ENCODE data around the gene REG4. TPM values are rescaled to one million over a fixed set of nuclear protein-coding genes. Genes with fewer than 3 reads are reported as not detected.
A peak's percentile ranks its signal among the peaks of the same experiment; 100 is the strongest.
"Not testable (repeated sequence)": the region's sequence is repeated elsewhere in the genome, so short reads cannot be mapped to it uniquely, and the experiment has no call there.

REG4 gene
- total RNA-seq (2014; rRNA removed; shearing (Covaris generic)) = 0.08 TPM in 1 of 2 replicates, not detected in the other

DNA sequence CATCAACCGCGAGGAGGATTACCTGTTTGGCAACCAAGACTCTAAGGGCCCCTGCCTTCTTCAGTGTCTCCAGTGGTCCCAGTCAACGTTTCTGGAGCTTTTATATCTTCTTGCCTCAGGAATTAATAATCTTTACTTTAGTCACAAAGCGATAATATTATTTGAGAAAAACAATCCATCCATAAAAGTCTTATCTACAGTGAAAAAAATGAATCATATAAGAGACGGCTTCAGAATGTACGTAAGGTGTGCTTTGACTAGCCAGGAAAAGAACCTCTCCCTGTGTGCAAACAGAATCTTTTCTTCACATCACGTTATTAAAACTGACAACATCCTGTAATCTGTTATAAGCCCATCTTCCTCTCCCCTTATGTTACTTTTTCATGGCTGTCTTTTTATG is at the start of gene REG4:
Gene REG4, minus strand, starts transcription at position 74 of the 400 bp plus-strand sequence. CDS start 2,691 bp downstream, outside the sequence.
- H3K36me3 ChIP-seq = no peaks in the 10 kb centered on the region
- peaks cover 24% of the 10 kb centered on the region for H3K4me1 ChIP-seq
- H3K27ac ChIP-seq = no peak within 1 kb of the TSS
- H3K9me3 ChIP-seq (replicated peaks) = no peaks in the 10 kb centered on the region
- DNase-seq = no peak
- H3K27me3 ChIP-seq = no peaks in the 10 kb centered on the region
- no peak within 1 kb of the TSS for H3K4me3 ChIP-seq

DNA sequence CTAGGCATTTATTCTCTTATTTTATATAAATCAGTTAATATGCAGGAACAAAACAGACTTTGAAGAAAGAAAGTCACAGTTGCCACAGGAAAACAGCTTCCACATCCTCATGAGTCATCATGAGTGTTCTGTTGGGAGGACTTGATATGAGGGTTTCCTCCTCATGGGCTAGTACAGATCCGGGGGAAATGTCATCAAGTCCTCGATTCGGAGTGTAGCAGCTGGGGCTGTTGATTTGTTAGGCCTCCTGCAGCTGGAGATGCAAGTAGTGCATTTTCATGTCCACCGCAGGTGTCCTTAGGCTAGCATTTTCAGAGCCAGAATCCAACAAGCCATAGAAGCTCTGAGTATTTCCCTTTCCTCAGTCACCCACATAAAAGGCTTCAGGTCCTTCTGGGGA is 48.4 kb upstream of the REG4 start:
- Histone ChIP-seq H3K9me3 (replicated peaks) (no peaks in the 10 kb centered on the region), H3K4me3 (no peak overlapping the region), H3K27ac (peak overlapping the region; percentile 33; the same call in 1 of the 2 replicates), H3K27me3 (no peaks in the 10 kb centered on the region), H3K4me1 (peaks cover 11% of the 10 kb centered on the region), H3K36me3 (no peaks in the 10 kb centered on the region)
- DNase-seq = peak in 1 of 2 experiments; percentile 52

DNA sequence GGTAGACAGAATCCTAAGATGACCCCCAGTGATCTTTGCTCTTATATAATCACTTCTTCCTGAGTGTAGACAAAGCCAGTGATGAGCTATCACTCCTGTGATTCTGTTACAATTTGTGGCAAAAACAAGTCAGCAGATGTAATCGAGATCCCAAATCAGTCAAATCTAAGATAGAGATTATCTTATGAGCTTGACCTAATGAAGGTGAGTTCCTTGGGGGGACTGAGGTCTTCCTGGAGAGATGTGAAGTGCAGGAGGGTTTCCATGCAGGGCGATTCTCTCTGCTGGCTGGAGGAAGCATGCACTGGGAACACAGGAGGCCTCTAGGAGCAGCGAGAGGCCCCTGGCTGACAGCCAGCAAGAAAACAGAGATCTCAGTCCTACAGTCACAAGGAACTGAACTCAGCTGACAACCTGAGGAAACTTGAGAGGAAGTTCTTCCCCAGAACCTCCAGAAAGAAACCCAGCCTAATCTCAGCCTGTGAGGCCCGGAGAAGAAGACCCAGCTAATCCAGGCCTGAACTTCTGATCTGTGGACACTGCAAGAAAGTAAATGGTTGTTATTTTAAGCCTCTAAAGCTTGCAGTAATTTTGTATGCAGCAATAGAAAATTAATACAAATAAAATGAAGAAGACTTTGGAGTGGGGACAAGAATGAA is 47.4 kb upstream of the REG4 start:
- H3K9me3 ChIP-seq (replicated peaks) = not testable (repeated sequence)
- H3K4me1 ChIP-seq = peaks cover 11% of the 10 kb centered on the region
- H3K27ac ChIP-seq = peak overlapping the region; percentile 33; the same call in 1 of the 2 replicates

DNA sequence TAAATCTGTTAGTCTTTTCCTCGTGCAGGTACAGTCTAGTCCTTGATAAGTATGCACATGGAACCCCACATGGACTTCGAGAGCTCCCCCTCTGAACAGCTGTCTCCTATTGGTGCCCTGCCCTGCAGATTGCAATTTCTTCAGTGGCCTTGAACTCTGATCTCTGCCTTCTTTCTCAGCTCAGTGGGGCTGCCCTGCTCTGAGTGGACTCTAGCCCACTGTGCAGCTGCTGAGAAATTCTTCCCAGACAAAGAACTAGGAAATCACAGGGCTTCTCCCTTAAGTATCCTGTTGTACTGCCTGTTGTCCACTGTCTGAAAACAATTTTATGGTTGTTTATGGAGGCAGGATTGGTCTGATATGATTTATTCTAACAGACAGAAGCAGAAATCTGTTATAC is 46.9 kb upstream of the REG4 start:
- Histone ChIP-seq H3K9me3 (replicated peaks) (no peaks in the 10 kb centered on the region), H3K27me3 (no peaks in the 10 kb centered on the region), H3K4me3 (no peak overlapping the region), H3K4me1 (peaks cover 11% of the 10 kb centered on the region), H3K27ac (no peak overlapping the region), H3K36me3 (no peaks in the 10 kb centered on the region)
- no peak for DNase-seq

More for the DNA sequence above, 47.4 kb upstream of the REG4 start:
- H3K4me3 ChIP-seq, DNase-seq, H3K27me3 ChIP-seq, H3K36me3 ChIP-seq: not testable (repeated sequence)

DNA sequence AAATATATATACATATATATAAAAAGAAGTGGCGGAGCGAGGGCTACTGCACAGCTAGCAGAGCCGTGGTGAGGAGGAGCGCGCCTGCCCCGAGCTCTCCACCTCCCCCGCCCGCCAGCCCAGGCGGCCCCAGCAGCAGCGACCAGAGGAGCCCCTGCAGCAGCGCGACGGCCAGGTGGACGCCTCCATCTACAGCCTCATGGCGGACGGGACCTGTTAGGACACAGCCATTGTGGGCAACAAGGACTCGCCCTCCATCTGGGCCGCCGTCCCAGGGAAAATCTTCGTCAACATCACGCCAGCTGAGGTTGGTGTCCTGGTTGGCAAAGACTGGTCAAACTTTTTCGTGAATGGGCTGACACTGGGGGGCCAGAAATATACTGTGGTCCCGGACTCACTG is 41.9 kb upstream of the REG4 start:
- no peaks in the 10 kb centered on the region for H3K27me3 ChIP-seq
- no peaks in the 10 kb centered on the region for H3K9me3 ChIP-seq (replicated peaks)
- no peak overlapping the region for H3K27ac ChIP-seq
- no peaks in the 10 kb centered on the region for H3K36me3 ChIP-seq
- no peak for DNase-seq
- no peak overlapping the region for H3K4me3 ChIP-seq
- H3K4me1 ChIP-seq = no peaks in the 10 kb centered on the region

DNA sequence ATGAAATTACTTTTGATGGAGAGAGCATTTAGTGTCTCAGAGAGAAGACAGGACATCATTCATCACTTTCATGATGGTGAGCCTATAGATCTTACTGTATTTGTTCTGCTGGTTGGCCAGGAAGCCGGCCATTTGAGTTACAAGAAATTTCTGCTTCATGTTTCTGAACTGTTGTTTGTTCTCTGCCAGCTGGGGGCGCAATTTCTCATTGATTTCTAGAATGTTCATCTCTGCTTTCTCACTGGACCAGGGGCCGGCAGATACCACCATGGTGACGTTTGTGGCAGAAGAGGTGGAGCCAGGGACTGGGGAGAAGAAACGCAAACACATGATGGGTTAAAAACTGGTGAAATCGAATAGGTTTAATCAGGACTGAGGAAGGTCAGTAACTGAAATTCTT is 32.9 kb upstream of the REG4 start:
- not testable (repeated sequence) for DNase-seq

DNA sequence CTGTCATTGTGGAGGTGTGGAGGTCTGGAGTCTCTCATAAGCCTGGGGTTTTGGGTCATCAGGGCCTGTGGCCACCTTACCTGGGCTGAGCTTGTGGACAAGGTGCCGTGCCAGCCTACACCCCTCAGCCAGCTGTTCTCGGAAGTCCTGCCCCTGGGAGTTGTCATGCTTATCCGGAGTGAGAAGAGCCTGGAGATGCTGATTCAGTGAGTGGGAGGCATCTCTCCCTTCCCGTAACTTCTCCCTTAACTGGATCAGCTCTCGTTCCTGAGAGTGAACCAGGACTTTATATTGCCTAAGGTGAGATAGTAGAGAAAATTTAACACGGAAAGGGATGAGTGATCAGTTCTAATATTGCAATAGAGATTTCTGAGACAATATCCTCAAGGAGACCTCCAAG is 30.0 kb upstream of the REG4 start:
- DNase-seq = no peak
- H3K4me3 ChIP-seq = no peak overlapping the region
- no peak overlapping the region for H3K27ac ChIP-seq
- no peaks in the 10 kb centered on the region for H3K9me3 ChIP-seq (replicated peaks)
- no peaks in the 10 kb centered on the region for H3K36me3 ChIP-seq
- H3K27me3 ChIP-seq = no peaks in the 10 kb centered on the region
- peaks cover 5% of the 10 kb centered on the region; the same call in 1 of the 2 replicates for H3K4me1 ChIP-seq

More for the DNA sequence above, 32.9 kb upstream of the REG4 start:
- not testable (repeated sequence) for H3K27me3 ChIP-seq; H3K36me3 ChIP-seq; H3K4me3 ChIP-seq; H3K27ac ChIP-seq; H3K4me1 ChIP-seq; H3K9me3 ChIP-seq (replicated peaks)

DNA sequence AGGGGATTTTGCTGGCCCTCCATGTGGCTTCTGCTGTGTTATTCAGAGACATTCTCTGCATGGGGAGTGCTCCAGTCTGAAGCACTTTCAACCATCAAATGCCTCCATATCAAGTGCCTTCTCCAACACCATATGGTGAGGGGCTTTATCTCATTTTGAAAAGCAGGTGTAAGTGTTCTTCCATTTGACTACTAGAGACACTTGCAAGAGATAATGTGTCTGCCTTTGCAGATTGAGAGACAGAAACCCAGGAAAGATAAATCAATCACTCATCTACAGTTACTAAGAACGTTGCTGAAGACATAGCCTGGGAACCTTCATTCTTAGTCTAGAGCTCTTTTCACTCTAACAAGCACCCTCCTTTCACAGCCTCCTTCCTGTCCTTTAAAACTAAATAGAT is 29.5 kb upstream of the REG4 start:
- H3K27me3 ChIP-seq = no peaks in the 10 kb centered on the region
- H3K27ac ChIP-seq = no peak overlapping the region
- H3K4me3 ChIP-seq = no peak overlapping the region
- no peaks in the 10 kb centered on the region for H3K36me3 ChIP-seq
- peaks cover 5% of the 10 kb centered on the region; the same call in 1 of the 2 replicates for H3K4me1 ChIP-seq
- no peaks in the 10 kb centered on the region for H3K9me3 ChIP-seq (replicated peaks)
- no peak for DNase-seq

DNA sequence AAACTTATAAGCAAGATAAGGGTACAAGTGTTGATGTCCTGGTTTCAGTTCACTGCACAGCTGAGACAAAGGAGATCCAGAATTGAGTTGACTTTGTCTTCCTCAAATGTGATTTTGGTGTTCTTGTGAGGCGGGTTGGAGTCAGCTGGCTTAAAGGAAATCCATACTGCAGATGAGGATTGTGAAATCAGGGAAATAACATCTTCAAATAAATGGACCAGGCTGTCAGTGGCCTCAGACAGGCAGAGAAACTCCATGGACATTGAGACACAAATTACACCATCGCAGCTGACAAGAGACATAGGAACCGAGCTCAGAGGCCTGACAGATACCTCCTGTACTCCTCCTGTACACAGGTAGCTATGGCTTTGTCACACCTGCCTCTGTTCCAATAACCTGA is 27.0 kb upstream of the REG4 start:
- peaks cover 5% of the 10 kb centered on the region; the same call in 1 of the 2 replicates for H3K4me1 ChIP-seq
- H3K9me3 ChIP-seq (replicated peaks) = no peaks in the 10 kb centered on the region
- DNase-seq = no peak
- no peak overlapping the region for H3K27ac ChIP-seq
- H3K36me3 ChIP-seq = no peaks in the 10 kb centered on the region
- H3K4me3 ChIP-seq = no peak overlapping the region
- H3K27me3 ChIP-seq = no peaks in the 10 kb centered on the region

DNA sequence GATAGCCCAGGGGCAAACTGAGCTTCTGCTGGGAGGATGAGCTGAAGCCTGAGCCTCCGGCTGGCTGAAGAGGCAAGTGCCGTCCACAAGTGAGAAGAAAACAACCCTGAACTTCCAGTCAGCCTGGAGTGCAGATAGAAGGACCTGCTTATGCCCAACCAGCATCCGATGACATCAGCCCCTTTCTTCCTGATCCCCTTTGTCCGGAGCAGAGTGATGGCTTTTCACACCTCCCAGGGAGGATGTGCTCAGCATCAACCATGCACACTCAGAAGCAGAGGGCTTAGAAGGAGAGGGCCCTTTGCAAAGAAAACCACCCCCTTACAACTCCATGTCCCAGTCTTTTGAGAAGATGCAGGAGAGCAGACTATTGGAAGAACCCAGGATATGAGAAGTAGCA is 23.7 kb upstream of the REG4 start:
- peaks cover 12% of the 10 kb centered on the region for H3K4me1 ChIP-seq
- no peak for DNase-seq
- no peak overlapping the region for H3K27ac ChIP-seq
- no peaks in the 10 kb centered on the region; the same call in 1 of the 2 replicates for H3K9me3 ChIP-seq (replicated peaks)
- no peaks in the 10 kb centered on the region for H3K27me3 ChIP-seq
- H3K4me3 ChIP-seq = no peak overlapping the region
- no peaks in the 10 kb centered on the region for H3K36me3 ChIP-seq

DNA sequence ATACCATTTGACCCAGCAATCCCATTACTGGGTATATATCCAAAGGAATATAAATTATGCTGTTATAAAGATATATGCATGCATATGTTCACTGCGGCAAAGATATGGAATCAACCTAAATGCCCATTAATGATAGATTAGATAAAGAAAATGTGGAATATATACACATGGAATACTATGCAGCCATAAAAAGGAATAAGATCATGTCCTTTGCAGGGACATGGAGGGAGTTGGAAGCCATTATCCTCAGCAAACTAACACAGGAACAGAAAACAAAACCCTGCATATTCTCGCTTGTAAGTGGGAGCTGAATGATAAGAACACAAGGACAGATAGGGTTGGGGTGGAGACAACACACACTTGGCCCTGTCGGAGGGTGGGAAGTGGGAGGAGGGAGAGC is 19.8 kb upstream of the REG4 start:
- Histone ChIP-seq H3K27ac (peak overlapping the region; percentile 94; the same call in 1 of the 2 replicates), H3K9me3 (replicated peaks) (no peaks in the 10 kb centered on the region; the same call in 1 of the 2 replicates), H3K4me3 (no peak overlapping the region), H3K4me1 (peaks cover 26% of the 10 kb centered on the region), H3K36me3 (no peaks in the 10 kb centered on the region), H3K27me3 (no peaks in the 10 kb centered on the region)
- no peak for DNase-seq

DNA sequence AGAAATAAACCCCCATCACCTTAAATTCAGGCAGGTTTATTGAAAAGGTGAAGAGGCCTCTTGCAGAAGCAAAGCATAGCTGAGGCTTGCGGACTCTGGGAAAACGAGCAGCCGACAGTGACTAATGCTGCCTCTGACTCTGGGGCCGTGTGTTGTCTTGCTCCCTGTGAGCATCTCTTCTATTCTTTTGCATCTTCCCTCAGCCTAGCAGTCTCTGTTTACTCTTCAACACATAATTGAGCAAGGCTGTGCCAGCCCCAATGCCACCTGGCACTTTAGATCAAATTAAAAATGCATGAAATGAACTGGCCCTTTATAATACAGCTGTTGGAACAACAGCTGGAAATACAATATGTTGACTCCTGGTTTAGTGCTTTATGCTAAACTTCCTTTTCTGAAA is 18.4 kb upstream of the REG4 start:
- peak; percentile 82 to 93 for DNase-seq
- peak overlapping the region; percentile 94 for H3K27ac ChIP-seq

DNA sequence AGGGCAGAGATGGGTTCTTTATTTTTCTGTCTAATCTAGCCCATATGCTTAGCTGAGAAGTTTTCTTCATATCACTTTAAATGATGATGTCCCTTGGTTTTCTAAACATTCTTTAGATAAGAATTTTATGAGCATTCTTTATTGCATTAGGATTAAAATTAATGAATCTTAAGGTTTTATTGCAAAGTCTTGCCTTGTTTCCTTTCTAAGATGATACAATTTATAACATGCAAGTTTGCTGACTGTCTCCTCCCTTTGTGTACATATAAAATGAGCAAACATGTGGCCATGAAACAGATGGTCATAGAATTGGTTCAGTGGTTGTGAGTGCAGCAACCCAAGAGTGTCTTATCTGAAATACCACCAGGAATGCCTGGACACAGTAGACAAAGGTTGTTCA is 17.7 kb upstream of the REG4 start:
- Histone ChIP-seq H3K4me1 (peaks cover 26% of the 10 kb centered on the region), H3K27ac (peak overlapping the region; percentile 94), H3K4me3 (peak overlapping the region; percentile 30)
- peak in 1 of 2 experiments; percentile 25 for DNase-seq
- H3K9me3 ChIP-seq (replicated peaks); H3K27me3 ChIP-seq; H3K36me3 ChIP-seq: not testable (repeated sequence)

More for the DNA sequence above, 18.4 kb upstream of the REG4 start:
- Histone ChIP-seq H3K36me3 (no peaks in the 10 kb centered on the region), H3K4me1 (peaks cover 26% of the 10 kb centered on the region), H3K27me3 (no peaks in the 10 kb centered on the region), H3K4me3 (peak overlapping the region; percentile 30), H3K9me3 (replicated peaks) (no peaks in the 10 kb centered on the region; the same call in 1 of the 2 replicates)

DNA sequence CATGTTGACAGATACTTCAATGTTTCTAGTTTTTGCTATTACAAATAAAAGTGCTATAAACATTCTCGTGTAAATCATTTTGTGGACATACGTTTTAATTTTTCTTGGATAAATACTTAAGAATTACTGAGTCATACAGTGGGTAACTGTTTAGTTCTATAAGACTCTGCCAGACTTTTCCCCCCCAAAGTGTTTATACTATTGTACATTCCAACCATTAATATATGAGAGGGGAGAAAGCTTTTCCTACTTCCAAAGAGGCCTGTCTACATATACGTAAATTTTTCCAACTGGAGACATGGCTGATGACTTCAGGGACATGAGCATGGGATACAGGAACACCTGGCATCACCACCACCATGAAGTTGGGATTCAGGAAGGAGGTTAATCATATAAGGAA is 17.0 kb upstream of the REG4 start:
- Histone ChIP-seq H3K9me3 (replicated peaks) (no peaks in the 10 kb centered on the region; the same call in 1 of the 2 replicates), H3K4me1 (peaks cover 26% of the 10 kb centered on the region), H3K27me3 (no peaks in the 10 kb centered on the region), H3K4me3 (no peak overlapping the region), H3K27ac (peak overlapping the region; percentile 94), H3K36me3 (no peaks in the 10 kb centered on the region)
- DNase-seq = peak in 1 of 2 experiments; percentile 24

DNA sequence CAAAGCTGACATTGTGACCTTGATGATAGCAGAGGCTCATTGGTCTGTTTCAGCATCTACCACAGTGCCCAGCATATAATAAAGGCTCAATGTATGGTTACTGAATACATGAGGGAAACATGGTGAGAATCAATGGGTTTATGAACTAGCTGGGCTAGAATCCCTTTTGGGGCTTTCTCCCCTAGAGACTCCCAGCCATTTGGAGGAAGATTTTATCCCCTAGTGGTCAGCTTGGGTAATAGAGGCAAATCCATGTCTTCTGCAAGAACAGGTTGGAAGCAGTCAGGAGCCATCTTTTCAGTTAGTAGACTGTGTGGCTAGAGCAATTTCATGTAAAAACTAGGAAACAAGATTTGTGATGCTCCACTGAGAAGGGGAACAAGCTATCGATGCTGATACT is 15.8 kb upstream of the REG4 start:
- DNase-seq = peak in 1 of 2 experiments; percentile 38
- H3K27ac ChIP-seq = no peak overlapping the region
- no peaks in the 10 kb centered on the region for H3K36me3 ChIP-seq
- H3K4me3 ChIP-seq = no peak overlapping the region
- H3K4me1 ChIP-seq = peaks cover 36% of the 10 kb centered on the region
- H3K9me3 ChIP-seq (replicated peaks) = no peaks in the 10 kb centered on the region; the same call in 1 of the 2 replicates
- no peaks in the 10 kb centered on the region for H3K27me3 ChIP-seq

DNA sequence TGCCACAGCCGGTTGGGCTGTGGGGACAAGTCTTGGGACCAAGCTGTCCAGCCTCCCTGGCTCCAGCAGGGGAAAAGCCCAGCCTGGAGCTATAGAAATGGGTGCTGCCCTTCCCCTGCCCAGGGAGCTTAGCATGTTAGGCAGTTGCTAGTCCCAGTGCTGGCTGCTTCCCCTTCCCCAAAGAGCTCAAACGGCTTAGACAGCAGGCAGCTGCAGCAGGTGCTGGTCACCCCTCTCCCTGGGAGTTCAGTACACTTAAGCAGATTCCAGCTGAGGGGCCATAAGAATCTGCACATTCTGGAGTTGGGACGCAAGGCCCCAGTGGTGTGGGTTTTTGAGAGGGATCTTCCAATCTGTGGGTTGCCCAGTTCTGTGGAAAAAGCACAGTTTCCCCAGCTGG is 11.1 kb upstream of the REG4 start:
- H3K9me3 ChIP-seq (replicated peaks) = peaks cover 4% of the 10 kb centered on the region; the same call in 1 of the 2 replicates
- H3K27ac ChIP-seq = peak overlapping the region; percentile 6; the same call in 1 of the 2 replicates
- DNase-seq = peak; percentile 65 to 79
- no peaks in the 10 kb centered on the region for H3K36me3 ChIP-seq
- no peak overlapping the region for H3K4me3 ChIP-seq
- H3K4me1 ChIP-seq = peaks cover 10% of the 10 kb centered on the region
- no peaks in the 10 kb centered on the region for H3K27me3 ChIP-seq

Measured in SJCRH30 (cell line).